ENCODE data around the gene MAP3K2. TPM values are rescaled to one million over a fixed set of nuclear protein-coding genes. Genes with fewer than 3 reads are reported as not detected.
A peak's percentile ranks its signal among the peaks of the same experiment; 100 is the strongest.

Gene MAP3K2
- total and polyA plus RNA-seq, 2 of the 4 experiments (the other 2 are of a cell fraction): 6.2 to 30.8 TPM

GRCh38 chr2:127400533-127400896 lies 12.7 kb upstream of the MAP3K2 start:
- Histone ChIP-seq H3K36me3 (ENCODE audit: control insufficient read depth, insufficient read depth, low read length) (no peaks in the 10 kb centered on the region), H3K27ac (ENCODE audit: insufficient read depth, low read length) (no peak overlapping the region), H2AK9ac (replicated peaks; ENCODE audit: low read depth, low read length, poor library complexity) (peak overlapping the region; percentile 68), H3K4me2 (ENCODE audit: low read depth, low read length) (no peak overlapping the region), H4K8ac (ENCODE audit: low read depth in 2 of 2, low read length in 2 of 2) (no peak overlapping the region), H3K9me1 (ENCODE audit: insufficient read depth, low read length) (peaks cover 26% of the 10 kb centered on the region), H4K20me1 (ENCODE audit: insufficient read depth, low read length) (no peaks in the 10 kb centered on the region), H3K23ac (ENCODE audit: low read depth, low read length) (no peak overlapping the region), H3K4me3 (ENCODE audit: insufficient read depth, low read depth, low read length) (no peak overlapping the region), H3K27me3 (ENCODE audit: control insufficient read depth, insufficient read depth, low read length) (no peaks in the 10 kb centered on the region), H2AK5ac (ENCODE audit: low read depth, low read length) (peak overlapping the region; percentile 80; the same call in 1 of the 2 replicates), H3K79me1 (ENCODE audit: low read depth in 1 of 2, low read length in 2 of 2) (no peaks in the 10 kb centered on the region), H2AFZ (replicated peaks; ENCODE audit: low read length, poor library complexity) (peak overlapping the region; percentile 83), H3K9ac (ENCODE audit: low read depth, low read length) (no peak overlapping the region), H3K18ac (ENCODE audit: low read depth, low read length) (no peak overlapping the region), H2BK15ac (ENCODE audit: low read depth, low read length) (no peak overlapping the region), H4K5ac (ENCODE audit: low read depth, low read length) (no peak overlapping the region), H3K4me1 (ENCODE audit: control insufficient read depth, insufficient read depth, low read length) (peaks cover 17% of the 10 kb centered on the region), H2BK5ac (ENCODE audit: low read depth, low read length, poor library complexity, severe bottlenecking) (no peak overlapping the region), H3K14ac (replicated peaks; ENCODE audit: low read depth, low read length) (no peak overlapping the region; the same call in 1 of the 2 replicates), H4K91ac (ENCODE audit: insufficient read depth, low read depth, low read length) (no peak overlapping the region), H3K56ac (ENCODE audit: extremely low read depth, insufficient read depth, low read length) (no peak overlapping the region), H2BK20ac (ENCODE audit: low read depth, low read length) (no peak overlapping the region), H3K9me3 (ENCODE audit: control insufficient read depth, insufficient read depth, low read length) (no peaks in the 10 kb centered on the region), H3K4ac (ENCODE audit: low read depth, low read length) (peak overlapping the region; percentile 25; the same call in 1 of the 2 replicates), H2BK120ac (ENCODE audit: low read depth, low read length) (peak overlapping the region; percentile 57; the same call in 1 of the 2 replicates)
- 81% methylated on average over 4 of the region's 9 CpGs; no CpG with 5 or more reads in 1 of the 2 experiments for WGBS, 2 experiments (ENCODE audit: extremely low coverage in 2 of 2, insufficient read length in 1 of 2)
- no peak for DNase-seq
- POLR2A ChIA-PET (ENCODE audit: unreplicated experiment): no interaction called here
- CTCF ChIA-PET: no interaction called here
- intact Hi-C loops (cut with micrococcal nuclease) (no loop called here), dilution Hi-C loops (cut with HindIII; ENCODE audit: low sequenced_read_pairs, unreplicated experiment) (no loop called here), in situ Hi-C loops (cut with MboI; ENCODE audit: low sequenced_read_pairs) (no loop called here)
- ATAC-seq (ENCODE audit: low read depth): no peak
- no peak for TF ChIP-seq SMC3 (IDR thresholded peaks at IDR 0.05; ENCODE audit: low read depth, low read length)
- no peak for TF ChIP-seq MXI1 (IDR thresholded peaks at IDR 0.05; ENCODE audit: borderline replicate concordance, low read depth, low read length)
- TF ChIP-seq POLR2A (IDR thresholded peaks at IDR 0.05; ENCODE audit: low read depth, low read length): no peak
- TF ChIP-seq BHLHE40 (IDR thresholded peaks at IDR 0.05; ENCODE audit: low read depth, low read length): no peak
- TF ChIP-seq MAFK (IDR thresholded peaks at IDR 0.05; ENCODE audit: low read depth, low read length): no peak
- no peak for TF ChIP-seq ELK1 (IDR thresholded peaks at IDR 0.05; ENCODE audit: borderline replicate concordance, low read depth, low read length)
- no peak for TF ChIP-seq MAZ (IDR thresholded peaks at IDR 0.05; ENCODE audit: borderline replicate concordance, low read depth, low read length)
- no peak for TF ChIP-seq RCOR1 (IDR thresholded peaks at IDR 0.05; ENCODE audit: insufficient replicate concordance, low read length)
- no peak for TF ChIP-seq CEBPB (IDR thresholded peaks at IDR 0.05; ENCODE audit: low read depth, low read length)
- no peak for TF ChIP-seq RAD21 (IDR thresholded peaks at IDR 0.05; ENCODE audit: low read length)
- TF ChIP-seq CHD1 (IDR thresholded peaks at IDR 0.05; ENCODE audit: low read depth, low read length): no peak
- no peak for TF ChIP-seq NFE2L2 (IDR thresholded peaks at IDR 0.05; ENCODE audit: low read depth, low read length)
- TF ChIP-seq USF2 (IDR thresholded peaks at IDR 0.05; ENCODE audit: low read depth, low read length): no peak
- no peak for TF ChIP-seq FOS (IDR thresholded peaks at IDR 0.05; ENCODE audit: low read depth, low read length)
- TF ChIP-seq RFX5 (IDR thresholded peaks at IDR 0.05; ENCODE audit: low read depth, low read length): no peak
- no peak for TF ChIP-seq CTCF (conservative IDR thresholded peaks at IDR 0.05; ENCODE audit: low read depth, low read length)
- no TSS peak for BruUV-seq (replicated peaks)
